Measurements from ENCODE around the gene WDFY4.
"Not testable (repeated sequence)": the region's sequence is repeated elsewhere in the genome, so short reads cannot be mapped to it uniquely, and the experiment has no call there.

Gene WDFY4

GRCh38 chr10:48638739-48639527 is 45.7 kb upstream of the WDFY4 start:
- no peak overlapping the region for H3K27ac Mint-ChIP-seq
- TF ChIP-seq CTCF (IDR thresholded peaks at IDR 0.05) = no peak
- no peaks in the 10 kb centered on the region for H3K4me1 Mint-ChIP-seq
- H3K27me3 Mint-ChIP-seq (ENCODE audit: low read depth, poor library complexity) = peaks cover 14% of the 10 kb centered on the region
- H3K9me3 Mint-ChIP-seq = peaks cover 33% of the 10 kb centered on the region
- DNase-seq = no peak
- no peak overlapping the region for H3K4me3 Mint-ChIP-seq
- no peaks in the 10 kb centered on the region for H3K36me3 Mint-ChIP-seq (ENCODE audit: low read depth)

- TF ChIP-seq CTCF (IDR thresholded peaks at IDR 0.05) = no peak
- DNase-seq = no peak
- Mint-ChIP-seq H3K36me3 (ENCODE audit: low read depth) (no peaks in the 10 kb centered on the region), H3K27ac (no peak overlapping the region), H3K4me3 (no peak overlapping the region), H3K4me1 (no peaks in the 10 kb centered on the region), H3K9me3 (peaks cover 33% of the 10 kb centered on the region), H3K27me3 (ENCODE audit: low read depth, poor library complexity) (peaks cover 14% of the 10 kb centered on the region)
Measured at GRCh38 chr10:48639632-48640031, 45.0 kb upstream of the WDFY4 start.

- Mint-ChIP-seq H3K4me1 (no peaks in the 10 kb centered on the region), H3K4me3 (no peak overlapping the region), H3K27ac (no peak overlapping the region), H3K9me3 (peaks cover 33% of the 10 kb centered on the region), H3K27me3 (ENCODE audit: low read depth, poor library complexity) (peaks cover 19% of the 10 kb centered on the region), H3K36me3 (ENCODE audit: low read depth) (no peaks in the 10 kb centered on the region)
- DNase-seq = no peak
- no peak for TF ChIP-seq CTCF (IDR thresholded peaks at IDR 0.05)
Measured at GRCh38 chr10:48640326-48640725, 44.3 kb upstream of the WDFY4 start.

- Mint-ChIP-seq H3K27me3 (ENCODE audit: low read depth, poor library complexity) (peaks cover 21% of the 10 kb centered on the region), H3K9me3 (peaks cover 33% of the 10 kb centered on the region)
- DNase-seq; H3K27ac Mint-ChIP-seq; H3K4me1 Mint-ChIP-seq; H3K36me3 Mint-ChIP-seq (ENCODE audit: low read depth); H3K4me3 Mint-ChIP-seq: not testable (repeated sequence)
Measured at GRCh38 chr10:48641099-48641690, 43.5 kb upstream of the WDFY4 start.

GRCh38 chr10:48645600-48645999 is 39.1 kb upstream of the WDFY4 start:
- Mint-ChIP-seq H3K9me3 (peaks cover 19% of the 10 kb centered on the region), H3K4me1 (no peaks in the 10 kb centered on the region), H3K27ac (no peak overlapping the region), H3K36me3 (ENCODE audit: low read depth) (no peaks in the 10 kb centered on the region), H3K4me3 (no peak overlapping the region), H3K27me3 (ENCODE audit: low read depth, poor library complexity) (peaks cover 27% of the 10 kb centered on the region)
- TF ChIP-seq CTCF (IDR thresholded peaks at IDR 0.05) = no peak
- no peak for DNase-seq

- not testable (repeated sequence) for H3K27ac Mint-ChIP-seq; H3K4me3 Mint-ChIP-seq; DNase-seq; H3K4me1 Mint-ChIP-seq; H3K9me3 Mint-ChIP-seq; H3K36me3 Mint-ChIP-seq (ENCODE audit: low read depth)
- H3K27me3 Mint-ChIP-seq (ENCODE audit: low read depth, poor library complexity) = peaks cover 41% of the 10 kb centered on the region
Measured at GRCh38 chr10:48647073-48647472, 37.6 kb upstream of the WDFY4 start.
